Ishikawa (cell line): ENCODE results near the gene RASA3.

Experiments used
- CEBPB ChIP-seq: IDR thresholded peaks from 2 replicates; pipeline ENCODE4 v1.6.1; 2012
- EP300 ChIP-seq: IDR thresholded peaks from 2 replicates; pipeline ENCODE4 v1.6.1; 2012; ENCODE audit warnings: borderline replicate concordance
- FOXM1 ChIP-seq: IDR thresholded peaks from 2 replicates; pipeline ENCODE4 v1.6.1; 2012; ENCODE audit warnings: low read depth, borderline replicate concordance
- MAX ChIP-seq: IDR thresholded peaks from 2 replicates; pipeline ENCODE4 v1.6.1; 2012
- NFIC ChIP-seq: IDR thresholded peaks from 2 replicates; pipeline ENCODE4 v1.6.1; 2012
- TAF1 ChIP-seq: IDR thresholded peaks from 2 replicates; pipeline ENCODE4 v1.6.1; 2012; ENCODE audit warnings: low read depth, mild to moderate bottlenecking
- YY1 ChIP-seq: IDR thresholded peaks from 2 replicates; pipeline ENCODE4 v1.6.1; 2012; ENCODE audit warnings: low read depth
- TF ChIP-seq, protein P1 (sequence below): IDR thresholded peaks from 2 replicates; pipeline ENCODE4 v1.6.1; 2012; ENCODE audit warnings: low read depth, mild to moderate bottlenecking

DNA sequence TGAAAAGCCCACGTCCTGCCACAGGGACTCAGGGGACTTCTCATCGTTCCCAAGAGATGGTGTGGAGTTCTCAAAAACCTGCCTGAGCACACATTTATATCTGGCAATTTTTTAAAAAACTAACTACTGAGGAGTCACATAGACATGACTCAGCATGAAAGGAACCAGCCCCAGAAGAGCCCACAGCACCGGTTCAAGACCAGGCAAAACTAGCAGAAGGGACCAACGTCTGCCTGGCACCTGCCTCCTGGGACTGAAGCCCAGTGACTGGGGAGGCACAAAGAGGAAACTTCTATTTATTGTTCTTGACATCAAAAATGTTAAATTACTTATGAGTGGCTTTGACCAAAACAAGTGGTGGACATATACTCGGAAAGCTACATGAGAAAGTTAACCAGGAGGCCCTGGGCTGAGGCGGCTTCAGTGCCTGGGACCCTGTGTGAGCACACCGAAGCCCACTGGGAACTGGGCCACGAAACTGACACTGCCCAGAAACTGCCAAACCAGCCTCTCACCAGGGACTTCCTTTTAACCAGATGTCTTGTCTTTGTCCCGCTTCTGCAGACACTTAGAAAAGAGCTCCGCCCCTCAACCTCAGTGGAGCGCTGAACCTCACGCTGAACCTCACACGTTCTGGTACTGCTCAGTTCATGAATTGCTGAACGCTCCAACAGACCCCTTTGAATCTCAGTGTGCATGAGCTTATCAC lies 184.2 kb downstream of the RASA3 start:
- TF ChIP-seq, protein P1, sequence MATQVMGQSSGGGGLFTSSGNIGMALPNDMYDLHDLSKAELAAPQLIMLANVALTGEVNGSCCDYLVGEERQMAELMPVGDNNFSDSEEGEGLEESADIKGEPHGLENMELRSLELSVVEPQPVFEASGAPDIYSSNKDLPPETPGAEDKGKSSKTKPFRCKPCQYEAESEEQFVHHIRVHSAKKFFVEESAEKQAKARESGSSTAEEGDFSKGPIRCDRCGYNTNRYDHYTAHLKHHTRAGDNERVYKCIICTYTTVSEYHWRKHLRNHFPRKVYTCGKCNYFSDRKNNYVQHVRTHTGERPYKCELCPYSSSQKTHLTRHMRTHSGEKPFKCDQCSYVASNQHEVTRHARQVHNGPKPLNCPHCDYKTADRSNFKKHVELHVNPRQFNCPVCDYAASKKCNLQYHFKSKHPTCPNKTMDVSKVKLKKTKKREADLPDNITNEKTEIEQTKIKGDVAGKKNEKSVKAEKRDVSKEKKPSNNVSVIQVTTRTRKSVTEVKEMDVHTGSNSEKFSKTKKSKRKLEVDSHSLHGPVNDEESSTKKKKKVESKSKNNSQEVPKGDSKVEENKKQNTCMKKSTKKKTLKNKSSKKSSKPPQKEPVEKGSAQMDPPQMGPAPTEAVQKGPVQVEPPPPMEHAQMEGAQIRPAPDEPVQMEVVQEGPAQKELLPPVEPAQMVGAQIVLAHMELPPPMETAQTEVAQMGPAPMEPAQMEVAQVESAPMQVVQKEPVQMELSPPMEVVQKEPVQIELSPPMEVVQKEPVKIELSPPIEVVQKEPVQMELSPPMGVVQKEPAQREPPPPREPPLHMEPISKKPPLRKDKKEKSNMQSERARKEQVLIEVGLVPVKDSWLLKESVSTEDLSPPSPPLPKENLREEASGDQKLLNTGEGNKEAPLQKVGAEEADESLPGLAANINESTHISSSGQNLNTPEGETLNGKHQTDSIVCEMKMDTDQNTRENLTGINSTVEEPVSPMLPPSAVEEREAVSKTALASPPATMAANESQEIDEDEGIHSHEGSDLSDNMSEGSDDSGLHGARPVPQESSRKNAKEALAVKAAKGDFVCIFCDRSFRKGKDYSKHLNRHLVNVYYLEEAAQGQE: no peak
- no peak for TF ChIP-seq EP300
- no peak for TF ChIP-seq MAX
- no peak for TF ChIP-seq YY1
- no peak for TF ChIP-seq CEBPB
- TF ChIP-seq NFIC: no peak
- no peak for TF ChIP-seq TAF1
- no peak for TF ChIP-seq FOXM1
